HG03066 (cell line): ENCODE results near the gene RALGPS1.
A peak's percentile ranks its signal among the peaks of the same experiment; 100 is the strongest.

ENCODE experiments used
- ATAC-seq: cut with Tn5 transposase; IDR thresholded peaks from one replicate; pipeline ENCODE4 v1.9.1; 2021; ENCODE audit warnings: low read depth; ENCODE audit not compliant: unreplicated experiment

The RALGPS1 gene

GRCh38 chr9:126914458-126915280 lies at the start of gene RALGPS1:
Gene RALGPS1 (plus strand): TSS chr9:126914782. CDS start chr9:126962290, 47,508 bp downstream.
- peak; percentile 98 for ATAC-seq

GRCh38 chr9:126869368-126869767 lies 45.2 kb upstream of the RALGPS1 start:
- ATAC-seq, result no peak

- ATAC-seq, result no peak
Measured at GRCh38 chr9:126872516-126872915, 42.1 kb upstream of the RALGPS1 start.

DNA sequence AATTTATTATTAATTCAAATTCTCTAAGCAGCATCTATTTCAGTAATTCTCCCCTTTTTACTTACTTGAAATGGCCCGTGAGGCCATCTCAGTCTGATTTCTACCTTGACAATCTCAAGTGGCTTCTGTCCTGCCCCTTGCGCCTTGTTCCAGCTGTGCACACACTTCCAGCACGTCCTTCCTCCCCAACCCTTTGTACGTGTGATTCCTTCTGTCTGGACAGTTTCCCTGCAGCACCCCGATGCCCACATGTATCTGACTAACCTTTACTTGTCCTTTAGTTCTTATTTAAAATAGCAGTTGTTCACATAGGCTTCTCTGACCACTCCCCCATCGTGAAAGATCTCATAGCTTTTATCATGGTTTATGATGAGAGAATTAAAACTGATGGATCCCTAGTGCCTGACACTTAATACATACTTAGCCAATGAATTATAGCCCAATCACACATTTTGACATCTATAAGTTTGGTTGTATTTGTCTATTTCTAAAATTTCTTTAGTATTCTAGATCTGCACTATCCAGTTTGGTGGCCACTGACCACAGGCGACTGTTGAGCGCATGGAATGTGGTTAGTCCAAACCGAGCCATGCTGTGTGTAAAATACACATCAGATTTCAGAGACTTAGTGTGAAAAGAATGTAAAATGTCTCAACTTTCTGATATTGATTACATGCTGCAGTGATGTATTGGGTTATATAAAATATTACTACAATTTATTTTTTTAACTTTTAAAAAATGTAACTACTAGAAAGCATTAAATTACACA lies 39.9 kb upstream of the RALGPS1 start:
- ATAC-seq, result no peak

DNA sequence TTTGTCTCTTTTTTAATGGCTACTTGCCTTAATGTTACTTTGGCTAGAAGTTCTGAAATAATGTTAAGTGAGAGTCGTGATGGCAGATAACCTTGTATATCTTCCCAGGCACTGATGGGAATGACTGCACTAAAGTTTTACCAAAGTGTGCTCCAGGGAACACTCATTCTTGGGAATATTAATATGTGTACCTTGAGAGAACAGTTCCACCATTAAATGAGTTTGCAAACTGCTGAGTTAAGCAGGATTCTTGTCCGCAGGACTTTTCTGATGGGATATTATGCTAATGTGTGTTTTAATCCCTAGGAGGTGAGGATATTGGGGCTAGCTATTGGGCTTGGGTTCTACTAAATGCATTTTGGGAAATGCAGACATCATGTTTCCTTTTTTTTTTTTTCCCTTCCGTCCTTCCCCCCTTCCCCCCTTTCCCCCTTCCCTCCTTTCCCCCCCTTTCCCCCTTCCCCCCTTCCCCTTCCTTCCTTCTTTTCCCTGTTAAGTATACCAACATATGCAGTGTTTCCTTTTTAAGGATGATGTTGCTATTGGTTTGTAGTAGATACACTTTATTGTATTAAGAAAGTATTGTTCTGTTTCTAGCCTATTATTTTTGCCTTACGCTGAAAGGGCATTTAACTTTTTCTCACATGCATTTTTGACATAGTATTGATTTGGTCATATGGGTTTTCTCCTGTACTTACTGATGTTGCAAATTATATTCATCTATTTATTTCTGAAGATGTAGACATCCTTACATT lies 38.6 kb upstream of the RALGPS1 start:
- ATAC-seq, result no peak

GRCh38 chr9:126876531-126876930 lies 38.1 kb upstream of the RALGPS1 start:
- no peak for ATAC-seq

DNA sequence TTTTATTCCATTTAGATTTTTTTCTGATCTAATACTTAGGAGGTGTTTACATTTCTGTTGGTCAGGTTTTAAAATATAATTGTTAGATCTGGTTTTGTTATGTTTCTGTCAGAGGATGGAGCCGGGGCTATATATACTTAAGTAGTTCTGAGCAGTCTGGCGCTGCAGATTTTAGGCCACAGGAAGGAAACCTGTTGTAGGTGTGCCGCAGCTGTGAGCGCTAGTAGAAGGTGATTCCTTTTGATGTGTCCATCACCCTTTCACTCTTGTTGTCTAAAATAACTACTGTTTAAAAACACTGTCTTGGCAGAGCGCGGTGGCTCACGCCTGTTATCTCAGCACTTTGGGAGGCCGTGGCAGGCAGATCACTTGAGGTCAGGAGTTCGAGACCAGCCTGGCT lies 37.2 kb upstream of the RALGPS1 start:
- ATAC-seq, result no peak

- ATAC-seq, result no peak
Measured at GRCh38 chr9:126879288-126879687, 35.3 kb upstream of the RALGPS1 start.

GRCh38 chr9:126880226-126880946 lies 34.2 kb upstream of the RALGPS1 start:
- no peak for ATAC-seq

DNA sequence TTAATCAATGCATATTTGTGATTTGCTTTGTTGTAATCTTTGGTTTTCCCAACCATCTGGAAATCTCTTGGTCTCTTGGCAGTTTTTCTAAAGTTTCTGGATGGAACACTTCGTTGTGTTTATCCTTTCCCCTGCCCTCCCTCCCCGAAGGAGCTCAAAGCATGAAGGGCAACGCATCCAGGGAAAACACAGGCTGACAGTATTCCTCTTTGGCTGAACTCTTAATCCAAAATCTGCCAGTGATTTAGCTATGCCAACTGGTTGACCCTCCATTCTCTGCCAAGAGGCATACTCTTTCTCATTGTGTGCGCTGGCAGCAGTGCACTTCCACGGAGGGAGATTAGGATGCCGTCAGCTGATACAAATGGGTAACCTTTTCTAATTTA lies 33.6 kb upstream of the RALGPS1 start:
- no peak for ATAC-seq

GRCh38 chr9:126882746-126883145 lies 31.8 kb upstream of the RALGPS1 start:
- no peak for ATAC-seq

DNA sequence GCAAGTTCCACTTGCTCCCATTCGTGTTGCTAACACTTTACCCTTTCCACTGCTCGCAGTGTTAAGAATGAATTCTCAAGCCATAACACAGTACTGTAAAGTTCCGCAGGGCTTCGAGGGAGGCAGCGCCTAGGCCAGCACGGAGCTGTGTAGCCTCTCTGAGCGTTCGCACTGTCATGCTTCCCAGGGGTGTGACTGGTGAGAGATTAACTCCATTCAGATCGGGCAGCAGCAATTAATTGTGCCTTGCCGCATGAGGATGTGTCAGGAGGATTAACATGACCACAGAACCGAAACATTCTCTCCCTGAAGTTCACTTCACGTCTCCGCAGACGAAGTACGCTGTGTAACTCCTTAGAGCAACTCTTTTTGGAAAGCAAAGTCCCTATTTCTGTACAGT lies 30.9 kb upstream of the RALGPS1 start:
- ATAC-seq, result no peak

- no peak for ATAC-seq
Measured at GRCh38 chr9:126885131-126885641, 29.4 kb upstream of the RALGPS1 start.

GRCh38 chr9:126886034-126886822 lies 28.4 kb upstream of the RALGPS1 start:
- no peak for ATAC-seq

GRCh38 chr9:126886897-126887296 lies 27.7 kb upstream of the RALGPS1 start:
- ATAC-seq, result no peak

GRCh38 chr9:126891676-126892075 lies 22.9 kb upstream of the RALGPS1 start:
- ATAC-seq, result no peak

DNA sequence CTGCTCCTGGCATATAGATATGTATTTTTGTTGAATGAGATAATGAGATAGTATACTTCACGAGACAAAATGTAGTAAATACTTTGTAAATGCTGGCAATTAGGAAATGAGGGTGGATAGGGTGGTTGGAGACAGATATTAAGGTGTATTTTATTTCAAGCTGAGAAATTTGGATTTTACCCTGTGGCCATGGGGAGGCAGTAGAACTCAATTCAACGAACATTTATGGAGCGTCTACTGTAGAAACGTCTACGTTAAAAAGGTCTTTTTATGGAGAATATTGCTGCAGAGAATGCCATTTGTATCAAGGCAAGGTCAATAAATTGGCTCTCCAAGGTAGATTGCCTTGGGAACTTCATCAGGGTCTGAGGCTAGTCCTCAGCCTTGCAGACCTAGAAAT lies 21.5 kb upstream of the RALGPS1 start:
- ATAC-seq, result no peak

DNA sequence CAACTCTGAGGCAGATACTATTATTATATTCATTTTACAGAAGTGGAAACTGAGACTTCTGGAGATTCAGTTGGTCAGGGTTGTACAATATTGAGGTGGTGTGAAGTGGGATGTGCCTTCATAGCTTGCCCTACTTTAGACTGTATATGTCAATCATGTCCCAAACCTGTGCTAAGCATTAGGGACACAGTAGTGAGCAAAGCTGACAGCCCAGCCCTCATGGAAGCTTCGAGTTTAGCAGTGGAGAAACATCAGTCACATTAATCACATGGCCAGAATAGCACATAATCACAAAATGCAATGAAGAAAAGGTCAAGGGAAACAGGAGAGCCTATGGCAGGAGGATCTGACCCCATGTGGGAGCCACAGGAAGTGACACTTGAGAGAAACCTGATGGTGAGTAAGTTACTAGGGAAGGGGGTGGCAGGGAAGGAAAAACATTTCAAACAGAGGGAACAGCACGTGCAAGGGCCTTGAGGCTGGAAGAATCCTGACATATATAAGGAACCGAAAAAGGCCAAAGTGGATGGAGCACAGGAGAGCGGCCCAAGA lies 20.5 kb upstream of the RALGPS1 start:
- ATAC-seq, result no peak

DNA sequence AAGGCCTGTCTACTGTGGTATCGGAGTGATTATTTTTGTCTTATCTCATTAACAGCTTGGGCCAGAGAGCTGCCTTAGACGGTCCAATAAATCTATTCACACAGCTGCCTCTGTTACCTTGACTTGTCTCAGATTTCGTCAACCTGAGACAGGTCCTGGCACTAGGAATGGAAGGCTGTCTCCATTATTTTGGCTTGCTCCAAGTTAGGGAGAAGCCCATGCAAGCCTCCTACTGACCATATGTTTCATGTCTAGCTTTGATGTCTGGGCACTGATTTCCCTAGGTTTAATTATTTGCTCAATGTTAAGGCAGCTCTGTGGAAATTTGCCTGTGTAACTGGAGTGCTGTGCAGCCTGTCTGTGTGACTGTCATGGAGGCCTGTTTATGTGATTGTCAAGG lies 12.4 kb upstream of the RALGPS1 start:
- no peak for ATAC-seq
